Measurements from ENCODE around the gene ZNF471.

Gene ZNF471

DNA sequence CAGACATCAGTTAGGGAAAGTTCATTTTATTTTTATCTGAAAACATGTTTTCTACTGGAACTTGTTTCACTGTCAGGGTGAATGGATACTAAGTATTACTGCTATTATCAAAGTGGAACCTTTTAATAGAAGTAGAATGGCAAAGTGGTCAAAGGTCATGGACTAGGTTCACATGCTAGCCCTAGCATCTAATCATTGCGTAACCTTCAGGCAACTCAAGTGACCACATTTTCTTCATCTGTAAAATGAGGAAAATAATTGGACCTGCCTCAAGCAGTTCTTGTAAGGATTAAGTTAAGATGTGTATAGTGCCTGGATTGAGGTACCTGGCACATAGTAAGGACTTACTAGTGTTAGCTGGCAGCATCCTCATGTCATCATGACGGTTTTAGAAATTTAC lies 36.1 kb downstream of the ZNF471 start:
- POLR2A ChIA-PET = no interaction called here
- DNase-seq (ENCODE audit: extremely low spot score) = no peak
- TF ChIP-seq, protein P1, sequence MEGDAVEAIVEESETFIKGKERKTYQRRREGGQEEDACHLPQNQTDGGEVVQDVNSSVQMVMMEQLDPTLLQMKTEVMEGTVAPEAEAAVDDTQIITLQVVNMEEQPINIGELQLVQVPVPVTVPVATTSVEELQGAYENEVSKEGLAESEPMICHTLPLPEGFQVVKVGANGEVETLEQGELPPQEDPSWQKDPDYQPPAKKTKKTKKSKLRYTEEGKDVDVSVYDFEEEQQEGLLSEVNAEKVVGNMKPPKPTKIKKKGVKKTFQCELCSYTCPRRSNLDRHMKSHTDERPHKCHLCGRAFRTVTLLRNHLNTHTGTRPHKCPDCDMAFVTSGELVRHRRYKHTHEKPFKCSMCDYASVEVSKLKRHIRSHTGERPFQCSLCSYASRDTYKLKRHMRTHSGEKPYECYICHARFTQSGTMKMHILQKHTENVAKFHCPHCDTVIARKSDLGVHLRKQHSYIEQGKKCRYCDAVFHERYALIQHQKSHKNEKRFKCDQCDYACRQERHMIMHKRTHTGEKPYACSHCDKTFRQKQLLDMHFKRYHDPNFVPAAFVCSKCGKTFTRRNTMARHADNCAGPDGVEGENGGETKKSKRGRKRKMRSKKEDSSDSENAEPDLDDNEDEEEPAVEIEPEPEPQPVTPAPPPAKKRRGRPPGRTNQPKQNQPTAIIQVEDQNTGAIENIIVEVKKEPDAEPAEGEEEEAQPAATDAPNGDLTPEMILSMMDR (IDR thresholded peaks at IDR 0.05; ENCODE audit: control extremely low read depth, extremely low read depth, low read depth, missing control alignments) = no peak
- CTCF ChIA-PET = interaction anchor here (1.8 kb wide), 1 partner anchor 11 kb away, joined by 4 read pairs; no protein-coding TSS in a partner anchor

DNA sequence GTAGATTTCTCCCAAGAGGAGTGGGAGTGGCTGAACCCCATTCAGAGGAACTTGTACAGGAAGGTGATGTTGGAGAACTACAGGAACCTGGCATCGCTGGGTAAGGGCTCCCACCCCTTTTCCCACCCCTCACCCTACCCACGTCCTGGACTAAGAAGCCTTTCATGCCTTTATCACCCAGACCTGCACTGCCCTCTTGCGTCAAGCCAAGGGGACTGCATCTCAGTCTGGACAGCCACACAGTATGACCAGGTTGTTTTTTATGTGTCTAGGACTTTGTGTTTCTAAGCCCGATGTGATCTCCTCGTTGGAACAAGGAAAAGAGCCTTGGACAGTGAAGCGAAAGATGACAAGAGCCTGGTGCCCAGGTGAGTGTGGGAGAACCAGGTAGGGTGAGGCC lies 39.9 kb downstream of the ZNF471 start:
- ChIA-PET POLR2A (no interaction called here), CTCF (no interaction called here)
- no peak for DNase-seq (ENCODE audit: extremely low spot score)
- TF ChIP-seq, protein P1 (IDR thresholded peaks at IDR 0.05; ENCODE audit: control extremely low read depth, extremely low read depth, low read depth, missing control alignments) = no peak

DNA sequence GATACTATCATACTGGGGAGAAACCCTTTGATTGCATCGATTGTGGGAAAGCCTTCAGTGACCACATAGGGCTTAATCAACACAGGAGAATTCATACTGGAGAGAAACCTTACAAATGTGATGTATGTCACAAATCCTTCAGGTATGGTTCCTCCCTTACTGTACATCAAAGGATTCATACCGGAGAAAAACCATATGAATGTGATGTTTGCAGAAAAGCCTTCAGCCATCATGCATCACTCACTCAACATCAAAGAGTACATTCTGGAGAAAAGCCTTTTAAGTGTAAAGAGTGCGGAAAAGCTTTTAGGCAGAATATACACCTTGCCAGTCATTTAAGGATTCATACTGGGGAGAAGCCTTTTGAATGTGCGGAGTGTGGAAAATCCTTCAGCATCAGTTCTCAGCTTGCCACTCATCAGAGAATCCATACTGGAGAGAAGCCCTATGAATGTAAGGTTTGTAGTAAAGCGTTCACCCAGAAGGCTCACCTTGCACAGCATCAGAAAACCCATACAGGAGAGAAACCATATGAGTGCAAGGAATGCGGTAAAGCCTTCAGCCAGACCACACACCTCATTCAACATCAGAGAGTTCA lies 46.7 kb downstream of the ZNF471 start:
- ChIA-PET POLR2A (no interaction called here), CTCF (interaction anchor here (1.3 kb wide), 1 partner anchor 12 kb away, joined by 4 read pairs; no protein-coding TSS in a partner anchor)
- TF ChIP-seq, protein P1 (IDR thresholded peaks at IDR 0.05; ENCODE audit: control extremely low read depth, extremely low read depth, low read depth, missing control alignments) = no peak
- DNase-seq (ENCODE audit: extremely low spot score) = no peak

DNA sequence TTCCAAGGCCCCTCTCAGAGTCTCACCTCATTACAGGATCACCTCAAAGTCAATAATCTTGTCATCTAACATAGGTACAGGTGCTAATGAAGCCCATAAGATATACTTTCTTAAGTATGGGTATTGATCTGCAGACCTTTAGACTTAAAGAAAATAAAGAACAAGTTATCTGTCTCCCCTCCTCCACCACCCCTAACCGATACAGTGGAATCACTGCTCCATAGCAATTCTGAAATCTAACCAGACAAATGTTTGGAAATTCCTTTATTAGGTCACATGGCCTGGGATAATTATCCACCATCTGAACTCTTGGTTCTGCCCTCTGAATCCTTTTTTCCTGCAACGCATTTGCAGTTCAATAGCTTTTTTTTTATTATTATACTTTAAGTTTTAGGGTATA lies 55.1 kb downstream of the ZNF471 start:
- TF ChIP-seq, protein P1 (IDR thresholded peaks at IDR 0.05; ENCODE audit: control extremely low read depth, extremely low read depth, low read depth, missing control alignments) = no peak
- ChIA-PET CTCF (no interaction called here), POLR2A (no interaction called here)
- no peak for DNase-seq (ENCODE audit: extremely low spot score)

DNA sequence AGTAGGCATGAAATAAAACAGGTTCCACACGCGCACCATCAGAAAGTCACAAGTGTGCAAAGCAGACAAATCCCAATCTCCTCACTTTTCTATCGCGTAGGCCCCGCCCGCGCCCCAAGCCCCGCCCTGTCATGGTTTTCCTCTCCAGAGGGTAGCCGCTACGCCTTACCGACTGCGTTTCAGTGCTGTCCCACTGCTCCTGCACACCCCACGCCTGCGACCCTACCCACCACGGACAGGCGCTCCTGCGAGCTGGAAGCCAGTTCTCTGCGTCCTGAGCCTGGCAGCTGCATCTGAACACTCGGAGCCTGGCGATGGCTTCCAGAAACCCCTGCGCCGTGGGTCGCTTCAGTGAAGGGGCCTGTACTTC lies 59.2 kb downstream of the ZNF471 start:
- CTCF ChIA-PET = interaction anchor here (1.4 kb wide), 1 partner anchor 12 kb away, joined by 4 read pairs; no protein-coding TSS in a partner anchor
- no peak for DNase-seq (ENCODE audit: extremely low spot score)

DNA sequence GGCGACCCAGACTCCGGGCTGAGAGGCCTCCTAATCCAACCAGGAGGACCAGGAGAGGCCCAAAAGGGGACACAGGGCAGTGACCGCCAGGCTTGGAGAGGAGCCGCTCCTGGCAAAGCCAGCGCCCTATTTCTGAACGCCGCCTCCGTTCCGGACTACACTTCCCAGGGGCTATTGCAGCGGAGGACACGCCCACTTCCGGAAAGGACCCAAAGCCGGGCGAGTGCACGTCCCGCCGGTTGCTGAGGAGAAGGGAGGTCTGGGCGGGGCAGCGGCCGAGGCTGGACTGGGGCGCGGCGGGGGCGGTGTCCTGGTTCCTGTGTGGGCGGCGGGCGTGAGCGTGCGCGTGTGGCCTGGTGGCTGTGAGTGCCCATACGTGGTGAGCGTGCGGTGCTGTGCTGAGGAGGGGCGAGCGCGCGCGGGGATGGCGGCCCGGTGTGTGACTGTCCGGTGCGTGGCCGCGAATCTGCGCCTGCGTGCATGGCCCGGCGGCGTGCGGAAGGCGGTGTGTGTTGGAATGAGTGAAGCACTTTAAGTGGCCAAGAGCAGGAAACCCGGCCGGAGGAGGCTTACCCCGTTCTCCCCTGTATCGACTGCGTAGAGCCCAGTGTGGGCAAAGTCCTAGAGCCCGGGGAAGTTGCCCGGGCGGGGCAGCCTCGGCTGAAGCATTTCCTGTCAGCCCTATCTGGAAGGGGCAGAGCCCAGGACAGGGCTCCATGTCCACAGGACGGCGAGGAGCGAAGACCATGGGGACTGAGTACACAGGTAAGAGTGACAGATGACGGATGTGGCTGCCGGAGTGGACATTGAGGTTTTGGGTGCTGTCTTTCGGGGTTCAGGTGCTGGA lies 59.8 kb downstream of the ZNF471 start, which contains the start of gene ZNF470:
Gene ZNF470 (plus strand): TSS at position 195 of the 847 bp plus-strand sequence. CDS start 2,844 bp downstream, outside the sequence.
- TF ChIP-seq, protein P1 (IDR thresholded peaks at IDR 0.05; ENCODE audit: control extremely low read depth, extremely low read depth, low read depth, missing control alignments) = no peak
- CTCF ChIA-PET = no interaction called here
- peak; percentile 96 for DNase-seq (ENCODE audit: extremely low spot score)
- POLR2A ChIA-PET = no interaction called here

More for the DNA sequence above, 59.2 kb downstream of the ZNF471 start:
- TF ChIP-seq, protein P1 (IDR thresholded peaks at IDR 0.05; ENCODE audit: control extremely low read depth, extremely low read depth, low read depth, missing control alignments) = no peak
- POLR2A ChIA-PET = no interaction called here
